Neuronal stem cell (in vitro differentiated cells): ENCODE data around the gene INAFM2.

Source experiments
- DNase-seq: peaks from one replicate; pipeline ENCODE4 v3.0.0-alpha.2; 2013; ENCODE audit warnings: low spot score
- H2AFZ ChIP-seq: one replicate; pipeline ENCODE4 v1.6.1; 2013; ENCODE audit warnings: mild to moderate bottlenecking, low read length, inconsistent platforms
- H2AK5ac ChIP-seq: 2 replicates; pipeline ENCODE4 v1.6.1; 2013; ENCODE audit warnings: low read depth, mild to moderate bottlenecking, inconsistent platforms, low read length, moderate library complexity, mixed read lengths
- H2BK120ac ChIP-seq: 2 replicates; pipeline ENCODE4 v1.6.1; 2013; ENCODE audit warnings: low read depth, mild to moderate bottlenecking, inconsistent platforms, low read length, moderate library complexity, mixed read lengths
- H2BK12ac ChIP-seq: one replicate; pipeline ENCODE4 v1.6.1; 2013; ENCODE audit warnings: low read length, inconsistent platforms
- H2BK15ac ChIP-seq: 2 replicates; pipeline ENCODE4 v1.6.1; 2013; ENCODE audit warnings: mild to moderate bottlenecking, low read length, inconsistent platforms, mixed read lengths
- H2BK5ac ChIP-seq: one replicate; pipeline ENCODE4 v1.6.1; 2013; ENCODE audit warnings: inconsistent platforms, mild to moderate bottlenecking, low read length, moderate library complexity
- H3K14ac ChIP-seq: one replicate; pipeline ENCODE4 v1.6.1; 2013; ENCODE audit warnings: low read length, inconsistent platforms
- H3K18ac ChIP-seq: 2 replicates; pipeline ENCODE4 v1.6.1; 2013; ENCODE audit warnings: low read length, inconsistent platforms
- H3K23ac ChIP-seq: 2 replicates; pipeline ENCODE4 v1.6.1; 2013; ENCODE audit warnings: low read depth, mild to moderate bottlenecking, mixed read lengths, low read length, inconsistent platforms; ENCODE audit not compliant: poor library complexity
- H3K27ac ChIP-seq: replicated peaks from 3 replicates; pipeline ENCODE4 v1.5.1; 2013; ENCODE audit warnings: low read length, inconsistent platforms
- H3K27me3 ChIP-seq, 3 experiments: 2 replicates each; pipeline ENCODE4 v1.6.1; 2013; ENCODE audit warnings: low read length in 3 of 3, mild to moderate bottlenecking in 2 of 3, inconsistent platforms in 1 of 3, low read depth in 1 of 3, mixed read lengths in 1 of 3, moderate library complexity in 1 of 3; ENCODE audit not compliant: control insufficient read depth in 3 of 3, insufficient read depth in 3 of 3
- H3K36me3 ChIP-seq, 2 donors: replicated peaks in 1 of 2; 2 replicates each; pipeline ENCODE4 v1.6.1; 2013; ENCODE audit warnings: low read length in 2 of 2; ENCODE audit not compliant: control insufficient read depth in 2 of 2, insufficient read depth in 2 of 2
- H3K4ac ChIP-seq: 2 replicates; pipeline ENCODE4 v1.6.1; 2013; ENCODE audit warnings: inconsistent platforms, mild to moderate bottlenecking, low read length, moderate library complexity
- H3K4me1 ChIP-seq, 2 donors: 1 replicate in 1 of 2; 2 replicates in 1 of 2; pipeline ENCODE4 v1.6.1; 2013; ENCODE audit warnings: low read length in 2 of 2, low read depth in 1 of 2; ENCODE audit not compliant: control insufficient read depth in 2 of 2, insufficient read depth in 1 of 2
- H3K4me2 ChIP-seq: one replicate; pipeline ENCODE4 v1.6.1; 2013; ENCODE audit warnings: mild to moderate bottlenecking, low read length, inconsistent platforms; ENCODE audit not compliant: insufficient read depth, poor library complexity, severe bottlenecking
- H3K4me3 ChIP-seq, 2 donors: 2 replicates each; pipeline ENCODE4 v1.5.1; 2013; ENCODE audit warnings: low read length in 2 of 2, mild to moderate bottlenecking in 2 of 2, inconsistent platforms in 1 of 2, moderate library complexity in 1 of 2
- H3K79me1 ChIP-seq: one replicate; pipeline ENCODE4 v1.6.1; 2013; ENCODE audit warnings: low read depth, mild to moderate bottlenecking, inconsistent platforms, low read length, moderate library complexity
- H3K9ac ChIP-seq: one replicate; pipeline ENCODE4 v1.6.1; 2013; ENCODE audit warnings: mild to moderate bottlenecking, low read depth, low read length, inconsistent platforms; ENCODE audit not compliant: poor library complexity
- H3K9me3 ChIP-seq, 2 donors: replicated peaks in 1 of 2; 2 replicates each; pipeline versions ENCODE3 to v1.6.1; 2013; ENCODE audit warnings: low read length in 2 of 2, mild to moderate bottlenecking in 2 of 2, inconsistent platforms in 1 of 2, low read depth in 1 of 2, mixed read lengths in 1 of 2, moderate library complexity in 1 of 2; ENCODE audit not compliant: control insufficient read depth in 2 of 2, insufficient read depth in 1 of 2
- H4K8ac ChIP-seq: one replicate; pipeline ENCODE4 v1.6.1; 2013; ENCODE audit warnings: low read depth, mild to moderate bottlenecking, inconsistent platforms, low read length, moderate library complexity
- H4K91ac ChIP-seq: one replicate; pipeline ENCODE4 v1.6.1; 2013; ENCODE audit warnings: low read length, low read depth, mild to moderate bottlenecking, inconsistent platforms; ENCODE audit not compliant: poor library complexity
- WGBS, 2 donors: extraction: QIAGEN DNeasy Blood & Tissue Kit; methylation state at CpG; one replicate each; pipeline ENCODE4 v1.1.7; 2013; ENCODE audit warnings: missing lambda C conversion rate in 2 of 2, mixed read lengths in 1 of 2; ENCODE audit not compliant: insufficient read length in 2 of 2, insufficient replicate concordance in 1 of 2; ENCODE audit errors: extremely low coverage in 2 of 2; 5-methylcytosine and 5-hydroxymethylcytosine counted together

INAFM2 gene

DNA sequence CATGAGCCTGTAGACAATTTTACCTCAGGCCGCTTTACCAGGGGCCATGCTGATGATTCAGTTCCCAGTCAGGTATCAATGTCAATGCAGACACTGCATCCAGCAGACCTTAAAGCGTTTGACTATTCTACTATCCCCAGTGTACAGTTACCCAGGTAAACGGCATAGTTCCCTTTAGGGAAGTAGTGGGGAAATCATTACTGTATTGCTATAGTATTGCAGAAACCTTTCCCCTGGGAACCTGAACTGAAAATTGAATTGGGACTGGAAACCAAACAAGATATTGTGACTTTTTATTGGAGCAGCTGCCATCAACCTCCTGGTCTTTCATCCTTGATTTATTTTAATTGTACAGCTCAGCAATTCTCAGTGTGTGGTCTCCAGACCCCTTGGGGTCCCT is 6.6 kb upstream of the INAFM2 start:
- Histone ChIP-seq H3K9me3 (no peaks in the 10 kb centered on the region), H3K4me3 (no peak overlapping the region), H4K8ac (no peak overlapping the region), H3K14ac (no peak overlapping the region), H3K18ac (no peak overlapping the region), H3K23ac (no peak overlapping the region), H3K4me1 (peaks cover 2 to 7% of the 10 kb centered on the region in 2 donors), H3K4me2 (no peak overlapping the region), H2AFZ (no peak overlapping the region), H2BK12ac (no peak overlapping the region), H2AK5ac (no peak overlapping the region), H2BK120ac (no peak overlapping the region), H3K36me3 (no peaks in the 10 kb centered on the region), H2BK5ac (no peak overlapping the region), H2BK15ac (no peak overlapping the region), H3K9ac (no peak overlapping the region), H3K27ac (no peak overlapping the region), H3K79me1 (no peaks in the 10 kb centered on the region), H3K27me3 (peaks cover 0 to 8% (median 5%) of the 10 kb centered on the region in 3 experiments), H4K91ac (no peak overlapping the region), H3K4ac (no peak overlapping the region)
- WGBS, 2 donors: no CpG with 5 or more reads among the region's 3 CpGs
- DNase-seq: no peak

DNA sequence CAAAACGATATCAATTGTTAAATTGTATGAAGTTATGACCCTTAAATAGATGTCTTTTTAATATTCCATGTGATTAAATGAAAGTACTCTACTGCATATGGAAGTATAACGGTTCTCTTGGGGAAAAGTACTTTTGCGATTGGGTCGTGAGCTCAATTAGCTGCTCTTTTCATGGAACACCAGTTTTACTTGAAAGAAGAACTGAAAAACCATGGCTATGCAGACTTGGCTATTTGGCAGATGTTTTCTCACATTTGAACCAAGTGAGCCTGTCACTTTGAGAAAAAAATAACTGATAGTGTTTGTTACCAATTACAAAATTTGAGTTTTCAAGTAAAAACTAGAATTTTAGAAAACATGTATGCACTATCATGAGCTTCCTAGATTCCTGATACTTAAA is 5.9 kb upstream of the INAFM2 start:
- no CpG with 5 or more reads among the region's 4 CpGs for WGBS, 2 donors
- peaks cover 2 to 10% (median 9%) of the 10 kb centered on the region in 3 experiments for H3K27me3 ChIP-seq
- H3K4me3 ChIP-seq: no peak overlapping the region
- H4K91ac ChIP-seq: no peak overlapping the region
- no peak overlapping the region for H3K27ac ChIP-seq
- no peak overlapping the region for H2BK12ac ChIP-seq
- H3K79me1 ChIP-seq: no peaks in the 10 kb centered on the region
- no peak for DNase-seq
- no peak overlapping the region for H3K4ac ChIP-seq
- H2AFZ ChIP-seq: no peak overlapping the region
- no peak overlapping the region for H3K23ac ChIP-seq
- no peak overlapping the region for H2BK120ac ChIP-seq
- no peak overlapping the region for H3K14ac ChIP-seq
- H3K9me3 ChIP-seq: no peaks in the 10 kb centered on the region
- H2AK5ac ChIP-seq: no peak overlapping the region
- H3K18ac ChIP-seq: no peak overlapping the region
- H2BK5ac ChIP-seq: no peak overlapping the region
- no peaks in the 10 kb centered on the region for H3K36me3 ChIP-seq
- no peak overlapping the region for H3K4me2 ChIP-seq
- no peak overlapping the region for H2BK15ac ChIP-seq
- H3K4me1 ChIP-seq: peaks cover 3 to 13% of the 10 kb centered on the region in 2 donors
- no peak overlapping the region for H3K9ac ChIP-seq
- H4K8ac ChIP-seq: no peak overlapping the region

DNA sequence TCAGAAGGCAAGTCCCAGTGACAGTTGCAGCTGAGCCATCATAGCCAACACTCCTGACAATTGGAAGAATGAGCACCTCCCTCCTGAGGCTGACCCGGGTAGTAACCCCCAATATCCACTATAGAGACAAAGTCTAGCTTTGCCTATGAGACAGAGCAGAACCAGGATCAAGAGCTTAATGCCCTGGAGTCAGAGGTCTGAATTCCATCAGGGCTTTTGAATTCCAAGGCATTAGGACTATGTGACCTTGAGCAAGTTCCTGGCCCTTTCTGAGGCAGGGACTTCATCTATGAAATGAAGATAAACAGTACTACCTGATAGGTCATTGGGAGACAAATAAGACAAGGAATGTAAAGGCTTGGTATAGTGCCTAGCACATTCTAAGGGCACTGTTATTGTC is 3.1 kb upstream of the INAFM2 start:
- H3K4me1 ChIP-seq: peaks cover 8 to 28% of the 10 kb centered on the region in 2 donors
- no peak overlapping the region for H3K4me3 ChIP-seq
- no peak overlapping the region for H2BK15ac ChIP-seq
- no peak overlapping the region for H2AK5ac ChIP-seq
- H4K8ac ChIP-seq: no peak overlapping the region
- no peaks in the 10 kb centered on the region for H3K9me3 ChIP-seq
- H3K9ac ChIP-seq: no peak overlapping the region
- H2BK12ac ChIP-seq: no peak overlapping the region
- no peak overlapping the region for H3K4ac ChIP-seq
- H3K27ac ChIP-seq: no peak overlapping the region
- no peak overlapping the region for H2BK5ac ChIP-seq
- no peak overlapping the region for H4K91ac ChIP-seq
- no peak overlapping the region for H3K4me2 ChIP-seq
- peaks cover 4 to 20% (median 7%) of the 10 kb centered on the region in 3 experiments for H3K27me3 ChIP-seq
- H3K23ac ChIP-seq: no peak overlapping the region
- no peak overlapping the region for H2AFZ ChIP-seq
- H3K36me3 ChIP-seq: no peaks in the 10 kb centered on the region
- no peak overlapping the region for H3K18ac ChIP-seq
- no peak overlapping the region for H3K14ac ChIP-seq
- H3K79me1 ChIP-seq: no peaks in the 10 kb centered on the region
- DNase-seq: no peak
- WGBS, 2 donors: no CpG with 5 or more reads among the region's 1 CpG
- H2BK120ac ChIP-seq: no peak overlapping the region

DNA sequence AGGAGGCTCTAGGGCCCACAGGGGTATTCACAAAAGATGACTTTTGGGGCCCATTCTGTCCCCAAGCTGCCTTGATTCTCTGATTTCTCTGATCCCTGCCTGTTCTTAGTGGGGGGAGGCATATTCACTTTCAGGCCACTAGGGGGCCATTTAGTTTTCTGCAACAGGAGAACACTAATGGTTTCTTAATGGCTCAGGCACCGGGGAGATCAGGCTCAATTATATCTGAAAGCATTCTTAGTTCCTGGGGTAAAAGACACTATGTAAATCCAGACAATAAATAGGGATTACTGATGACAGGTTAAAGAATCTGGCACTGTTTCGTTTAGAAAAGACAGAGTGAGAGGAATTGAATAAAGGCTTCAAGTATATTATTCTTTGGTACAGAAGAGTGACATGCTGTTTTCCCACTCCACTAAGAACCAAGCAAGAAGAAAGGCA is 2.5 kb upstream of the INAFM2 start:
- Histone ChIP-seq H3K27me3 (peaks cover 4 to 21% (median 4%) of the 10 kb centered on the region in 3 experiments), H3K9ac (no peak overlapping the region), H3K18ac (no peak overlapping the region), H2BK15ac (no peak overlapping the region), H3K9me3 (no peaks in the 10 kb centered on the region), H3K79me1 (no peaks in the 10 kb centered on the region), H3K23ac (no peak overlapping the region), H2BK5ac (no peak overlapping the region), H3K4me3 (no peak overlapping the region), H2BK120ac (no peak overlapping the region), H2BK12ac (no peak overlapping the region), H3K14ac (no peak overlapping the region), H4K8ac (no peak overlapping the region), H3K4me2 (no peak overlapping the region), H2AFZ (no peak overlapping the region), H3K4ac (no peak overlapping the region), H3K27ac (no peak overlapping the region), H2AK5ac (no peak overlapping the region), H4K91ac (no peak overlapping the region), H3K4me1 (peaks cover 8 to 29% of the 10 kb centered on the region in 2 donors), H3K36me3 (peaks cover 0 to 5% of the 10 kb centered on the region in 2 donors)
- no CpG with 5 or more reads among the region's 2 CpGs for WGBS, 2 donors
- no peak for DNase-seq
